H1 (cell line): ENCODE results near the gene BCAR3. TPM values are rescaled to one million over a fixed set of nuclear protein-coding genes. Genes with fewer than 3 reads are reported as not detected.

Experiments
- CHD1 ChIP-seq: IDR thresholded peaks from 2 replicates; pipeline ENCODE4 v1.6.1; 2012; ENCODE audit warnings: low read depth, low read length, improper control_type of control experiment
- EZH2 ChIP-seq: fragments of 200-600 bp; sonication (generic); IDR thresholded peaks from 2 replicates; pipeline ENCODE4 v1.7.1; 2012; ENCODE audit warnings: low read depth, mild to moderate bottlenecking, moderate library complexity, low read length, inconsistent platforms; ENCODE audit not compliant: severe bottlenecking
- SIN3A ChIP-seq, 2 experiments: IDR thresholded peaks in 1 of 2; conservative IDR thresholded peaks in 1 of 2; 2 replicates each; pipeline ENCODE4 v1.6.1; 2011 to 2012; ENCODE audit warnings: low read length in 2 of 2, improper control_type of control experiment in 1 of 2, low read depth in 1 of 2, mild to moderate bottlenecking in 1 of 2
- polyA plus RNA-seq, 7 experiments: library from polyadenylated mRNA; depleted of rRNA in 3 of 7; stranded (reverse) in 5 of 7; unstranded in 2 of 7; fragments of >200 nt in 5 of 7; fragments of 200-250 nt in 2 of 7; gene quantifications; 1 replicate in 5 of 7; 2 replicates in 1 of 7; 4 replicates in 1 of 7; pipeline versions ENCODE4 v1.2.1 to v1.2.3, GENCODE V29; 2011 to 2013; ENCODE audit warnings: missing spikeins in 2 of 7, mixed read lengths in 2 of 7
- total RNA-seq: library from RNA; stranded (reverse); fragmentation: NEBNext Ultra II Directional; extraction: Animal tissue kit (Norgen Biotek cat#: 25700); gene quantifications from 2 replicates; pipeline ENCODE4 v1.2.1, GENCODE V29; 2021

Gene BCAR3
- total and polyA plus RNA-seq, 2 of the 8 experiments (the other 6 are each of a cell fraction or from before 2014, with no cell fraction given): 5.6 to 9.2 TPM

GRCh38 chr1:93630168-93630567 lies 51.5 kb downstream of the BCAR3 start (continued):
- no peak for TF ChIP-seq CHD1
- no peak for TF ChIP-seq SIN3A (conservative IDR thresholded peaks at IDR 0.05 in 1 of 2, IDR thresholded peaks at IDR 0.05 in 1 of 2; ENCODE audit: low read depth in 1 of 2, low read length in 2 of 2)
- no peak for TF ChIP-seq EZH2
